HG03103 (cell line): ENCODE results near the gene OR10A4.
"Not testable (repeated sequence)": the region's sequence is repeated elsewhere in the genome, so short reads cannot be mapped to it uniquely, and the experiment has no call there.

Experiments used
- ATAC-seq: cut with Tn5 transposase; IDR thresholded peaks from one replicate; pipeline ENCODE4 v1.9.1; 2021; ENCODE audit warnings: low read depth; ENCODE audit not compliant: unreplicated experiment

OR10A4 gene

GRCh38 chr11:6876325-6876724 lies at the start of gene OR10A4:
TSS of gene OR10A4 (plus strand) at chr11:6876625. CDS start at chr11:6876648, 23 bp downstream.
- no peak for ATAC-seq

- ATAC-seq = no peak
Measured at GRCh38 chr11:6828103-6828502, 48.3 kb upstream of the OR10A4 start.

- ATAC-seq = no peak
Measured at GRCh38 chr11:6833356-6833755, 43.1 kb upstream of the OR10A4 start.

GRCh38 chr11:6834021-6834420 lies 42.4 kb upstream of the OR10A4 start:
- ATAC-seq = no peak

GRCh38 chr11:6841694-6842093 lies 34.7 kb upstream of the OR10A4 start:
- ATAC-seq = no peak

- ATAC-seq = no peak
Measured at GRCh38 chr11:6843670-6844069, 32.8 kb upstream of the OR10A4 start.

GRCh38 chr11:6844356-6844755 lies 32.1 kb upstream of the OR10A4 start:
- ATAC-seq = no peak

- no peak for ATAC-seq
Measured at GRCh38 chr11:6845383-6845782, 31.0 kb upstream of the OR10A4 start, which contains the start of gene OR10A5. TSS of gene OR10A5 (plus strand) at chr11:6845683. CDS start at chr11:6845683, 0 bp downstream.

- ATAC-seq = no peak
Measured at GRCh38 chr11:6850526-6850925, 25.9 kb upstream of the OR10A4 start.

GRCh38 chr11:6854801-6855200 lies 21.6 kb upstream of the OR10A4 start:
- not testable (repeated sequence) for ATAC-seq

GRCh38 chr11:6855971-6856541 lies 20.4 kb upstream of the OR10A4 start:
- no peak for ATAC-seq

GRCh38 chr11:6856871-6857270 lies 19.6 kb upstream of the OR10A4 start:
- no peak for ATAC-seq

GRCh38 chr11:6862961-6863360 lies 13.5 kb upstream of the OR10A4 start, which contains the start of gene OR10A2:
TSS of gene OR10A2 (plus strand) at chr11:6863057. CDS start at chr11:6869755, 6,698 bp downstream.
- no peak for ATAC-seq

- no peak for ATAC-seq
Measured at GRCh38 chr11:6864438-6864837, 12.0 kb upstream of the OR10A4 start.

- no peak for ATAC-seq
Measured at GRCh38 chr11:6871278-6871677, 5.1 kb upstream of the OR10A4 start.

- ATAC-seq = no peak
Measured at GRCh38 chr11:6875761-6876160, 664 bp upstream of the OR10A4 start.

GRCh38 chr11:6876914-6877313 lies 489 bp downstream of the OR10A4 start:
- no peak for ATAC-seq

- ATAC-seq = no peak
Measured at GRCh38 chr11:6882751-6883150, 6.3 kb downstream of the OR10A4 start.

- not testable (repeated sequence) for ATAC-seq
Measured at GRCh38 chr11:6887711-6888110, 11.3 kb downstream of the OR10A4 start.

- no peak for ATAC-seq
Measured at GRCh38 chr11:6888830-6889229, 12.4 kb downstream of the OR10A4 start.

- no peak for ATAC-seq
Measured at GRCh38 chr11:6889835-6890234, 13.4 kb downstream of the OR10A4 start.

- ATAC-seq = no peak
Measured at GRCh38 chr11:6892400-6892799, 16.0 kb downstream of the OR10A4 start, which contains the start of gene OR2D2. TSS of gene OR2D2 (minus strand) at chr11:6892500. CDS start at chr11:6892500, 0 bp downstream.

GRCh38 chr11:6894097-6894496 lies 17.7 kb downstream of the OR10A4 start:
- ATAC-seq = no peak
